ENCODE data around the gene HMG20A. TPM values are rescaled to one million over a fixed set of nuclear protein-coding genes. Genes with fewer than 3 reads are reported as not detected.

Gene HMG20A
- total and polyA plus RNA-seq, 2 of the 13 experiments (the other 11 are each of a cell fraction or from before 2014, with no cell fraction given), result 28.0 to 35.2 TPM

GRCh38 chr15:77504306-77504705 lies 83.6 kb downstream of the HMG20A start (continued):
- no peak for TF ChIP-seq ZNF432 (CRISPR knock-in tag; IDR thresholded peaks at IDR 0.05; ENCODE audit: borderline replicate concordance)
- TF ChIP-seq ZNF563 (CRISPR knock-in tag; IDR thresholded peaks at IDR 0.05), result no peak
- no peak for TF ChIP-seq E2F1 (CRISPR knock-in tag; IDR thresholded peaks at IDR 0.05)

- intact Hi-C loops (cut with micrococcal nuclease; ENCODE audit: unreplicated experiment), result no loop called here
- CTCF ChIA-PET (ENCODE audit: low intra/inter-chr PET ratio, low total read pairs), result no interaction called here
- TF ChIP-seq ZNF547 (CRISPR knock-in tag; IDR thresholded peaks at IDR 0.05) (no peak), ZBTB26 (CRISPR knock-in tag; IDR thresholded peaks at IDR 0.05; ENCODE audit: borderline replicate concordance) (no peak), BRF2 (CRISPR knock-in tag; IDR thresholded peaks at IDR 0.05) (no peak), KDM6A (CRISPR knock-in tag; IDR thresholded peaks at IDR 0.05; ENCODE audit: low read depth) (no peak), ZFY (CRISPR knock-in tag; IDR thresholded peaks at IDR 0.05) (no peak), ATRX (CRISPR knock-in tag; IDR thresholded peaks at IDR 0.05; ENCODE audit: borderline replicate concordance) (no peak), ATF7-NPFF (CRISPR knock-in tag; IDR thresholded peaks at IDR 0.05; ENCODE audit: low read depth) (no peak), ARNT2 (CRISPR knock-in tag; IDR thresholded peaks at IDR 0.05; ENCODE audit: low read depth) (no peak), IKZF4 (CRISPR knock-in tag; IDR thresholded peaks at IDR 0.05; ENCODE audit: borderline replicate concordance, low read depth, not compliant biosample characterization) (no peak), ZNF577 (CRISPR knock-in tag; IDR thresholded peaks at IDR 0.05; ENCODE audit: borderline replicate concordance, low read depth) (no peak), NR3C1 (CRISPR knock-in tag; IDR thresholded peaks at IDR 0.05) (no peak), CENPT (CRISPR knock-in tag; IDR thresholded peaks at IDR 0.05; ENCODE audit: low read depth) (no peak), CEBPZ (IDR thresholded peaks at IDR 0.05; ENCODE audit: low read length) (no peak), MYNN (CRISPR knock-in tag; IDR thresholded peaks at IDR 0.05; ENCODE audit: low read depth) (no peak), REL (CRISPR knock-in tag; conservative IDR thresholded peaks at IDR 0.05) (no peak)
Observed at GRCh38 chr15:77504871-77505270, 84.2 kb downstream of the HMG20A start.

More at GRCh38 chr15:77504871-77505270, 84.2 kb downstream of the HMG20A start:
- Histone ChIP-seq H3K4me3 (replicated peaks in 1 of 3; ENCODE audit: insufficient read depth in 1 of 3, low read depth in 2 of 3, low read length in 3 of 3) (no peak overlapping the region), H3K79me2 (ENCODE audit: insufficient read depth, low read length) (no peaks in the 10 kb centered on the region), H3K27ac (ENCODE audit: extremely low read length, insufficient read depth, low read length) (no peak overlapping the region), H3K27me3 (ENCODE audit: control insufficient read depth in 1 of 2, insufficient read depth in 2 of 2, low read length in 2 of 2) (no peaks in the 10 kb centered on the region), H3K9ac (ENCODE audit: insufficient read depth, low read depth, low read length) (no peak overlapping the region), H3K4me1 (ENCODE audit: insufficient read depth, low read length) (peaks cover 73% of the 10 kb centered on the region), H3K9me3 (ENCODE audit: low read length) (no peaks in the 10 kb centered on the region), H2AFZ (ENCODE audit: low read length) (no peak overlapping the region), H3K4me2 (ENCODE audit: low read depth, low read length) (no peak overlapping the region), H4K20me1 (ENCODE audit: insufficient read depth, low read length) (no peaks in the 10 kb centered on the region), H3K36me3 (replicated peaks in 1 of 2; ENCODE audit: control insufficient read depth in 1 of 2, insufficient read depth in 2 of 2, low read length in 2 of 2) (no peaks in the 10 kb centered on the region)
- DNase-seq (ENCODE audit: low spot score) (no peak), ATAC-seq (no peak), FAIRE-seq (no peak)
- in situ Hi-C loops (cut with HindIII; ENCODE audit: extremely low pct_ligation_motif_present, low pct_unique_long_range_greater_than_20kb), result loop anchor here (5.0 kb wide), 1 partner anchor 37 kb away; no protein-coding TSS in a partner anchor
- WGBS (ENCODE audit: low lambda C conversion rate), result 51% methylated on average over 2 of the region's 6 CpGs
- no TSS peak for BruUV-seq (replicated peaks)
- POLR2A ChIA-PET, result interaction anchor here (1.2 kb wide), 1 partner anchor 473 kb away, joined by 3 read pairs; no protein-coding TSS in a partner anchor

All from HepG2 (cell line).